KMS-11 (cell line): ENCODE results near the gene TMEM214.

ENCODE experiments used
- H2AFZ ChIP-seq: fragments of 200-600 bp; sonication (generic); 2 replicates; pipeline ENCODE4 v1.6.1; 2016; ENCODE audit warnings: antibody characterized with exemption, mixed run types, low read depth
- H3K27ac ChIP-seq: fragments of 200-600 bp; sonication (generic); 2 replicates; pipeline ENCODE4 v1.6.1; 2016; ENCODE audit warnings: mild to moderate bottlenecking, mixed run types
- H3K27me3 ChIP-seq: fragments of 200-600 bp; sonication (generic); 2 replicates; pipeline ENCODE4 v1.6.1; 2017; ENCODE audit warnings: mild to moderate bottlenecking, low read depth, mixed run types, moderate library complexity; ENCODE audit not compliant: insufficient read depth
- H3K36me3 ChIP-seq: fragments of 200-600 bp; sonication (generic); 2 replicates; pipeline ENCODE4 v1.6.1; 2017; ENCODE audit warnings: mild to moderate bottlenecking, mixed run types; ENCODE audit not compliant: insufficient read depth
- H3K4me1 ChIP-seq: fragments of 200-600 bp; sonication (generic); 2 replicates; pipeline ENCODE4 v1.6.1; 2016; ENCODE audit warnings: mild to moderate bottlenecking, low read depth, mixed run types; ENCODE audit not compliant: poor library complexity, severe bottlenecking
- H3K4me2 ChIP-seq: fragments of 200-600 bp; sonication (generic); 2 replicates; pipeline ENCODE4 v1.7.0; 2016; ENCODE audit warnings: mild to moderate bottlenecking, mixed run types
- H3K4me3 ChIP-seq: fragments of 200-600 bp; sonication (generic); IDR thresholded peaks from 2 replicates; pipeline ENCODE4 v1.6.1; 2017; ENCODE audit warnings: low read depth, low read length, mixed read lengths; ENCODE audit not compliant: insufficient read depth
- H3K79me2 ChIP-seq: fragments of 200-600 bp; sonication (generic); 2 replicates; pipeline ENCODE4 v1.6.1; 2016; ENCODE audit warnings: low read depth, mixed run types; ENCODE audit not compliant: insufficient read depth
- H3K9ac ChIP-seq: fragments of 200-600 bp; sonication (generic); 2 replicates; pipeline ENCODE4 v1.6.1; 2016; ENCODE audit warnings: mild to moderate bottlenecking, mixed run types
- H4K20me1 ChIP-seq: fragments of 200-600 bp; sonication (generic); 2 replicates; pipeline ENCODE4 v1.6.1; 2016; ENCODE audit warnings: mild to moderate bottlenecking, mixed run types; ENCODE audit not compliant: insufficient read depth
- CTCF ChIP-seq: fragments of 200-600 bp; sonication (generic); conservative IDR thresholded peaks from 2 replicates; pipeline ENCODE4 v1.6.1; 2017; ENCODE audit warnings: low read depth, mild to moderate bottlenecking, antibody characterized with exemption, low read length, moderate library complexity, mixed read lengths

The TMEM214 gene

DNA sequence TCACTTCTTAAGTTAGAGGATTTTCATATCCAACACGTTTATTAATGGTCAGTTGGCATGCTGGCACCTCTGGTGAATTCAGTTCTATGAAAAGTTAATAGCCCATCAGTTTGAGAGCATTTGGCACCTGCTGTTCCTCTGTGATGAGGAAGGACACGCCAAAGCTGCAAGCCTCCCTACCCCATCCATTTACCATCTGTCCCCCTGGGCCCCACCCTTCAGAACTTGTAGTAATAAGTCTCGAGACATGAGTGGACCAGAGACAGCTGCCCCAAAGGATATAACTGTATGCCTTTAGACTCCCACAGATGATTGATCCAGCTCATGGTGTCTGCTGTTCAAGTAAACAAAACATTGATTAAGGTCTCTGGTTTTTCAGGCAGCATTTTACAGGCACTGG lies 32.4 kb downstream of the TMEM214 start:
- H3K79me2 ChIP-seq, result peaks cover 7% of the 10 kb centered on the region
- H3K4me2 ChIP-seq, result no peak overlapping the region
- no peak for TF ChIP-seq CTCF
- H3K4me1 ChIP-seq, result peaks cover 6% of the 10 kb centered on the region
- H3K4me3 ChIP-seq, result no peak overlapping the region
- H3K36me3 ChIP-seq, result no peaks in the 10 kb centered on the region
- H3K9ac ChIP-seq, result no peak overlapping the region
- H3K27me3 ChIP-seq, result no peaks in the 10 kb centered on the region
- H2AFZ ChIP-seq, result no peak overlapping the region
- no peaks in the 10 kb centered on the region for H4K20me1 ChIP-seq
- no peak overlapping the region for H3K27ac ChIP-seq

DNA sequence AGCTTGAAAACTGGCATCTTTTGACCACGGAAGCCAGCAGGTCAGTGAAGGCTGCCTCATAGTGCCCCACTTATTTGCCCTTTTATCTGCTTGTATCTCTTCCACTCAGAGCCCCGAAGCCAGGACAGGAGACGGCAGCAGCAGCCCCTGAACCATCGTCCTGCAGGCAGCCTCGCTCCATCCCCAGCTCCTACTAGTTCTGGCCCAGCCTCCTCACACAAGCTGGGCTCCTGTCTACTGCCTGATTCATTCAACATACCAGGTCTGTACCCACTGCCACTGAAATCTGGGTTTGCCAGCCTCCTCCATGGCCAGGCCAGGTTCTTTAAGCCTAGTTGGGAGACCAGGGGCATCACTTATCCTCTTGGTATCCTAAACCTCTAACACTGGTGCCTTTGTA lies 34.6 kb downstream of the TMEM214 start:
- Histone ChIP-seq H3K4me1 (peaks cover 17% of the 10 kb centered on the region), H3K4me2 (no peak overlapping the region), H3K9ac (no peak overlapping the region), H3K79me2 (peaks cover 20% of the 10 kb centered on the region), H3K36me3 (no peaks in the 10 kb centered on the region), H3K4me3 (no peak overlapping the region), H3K27me3 (no peaks in the 10 kb centered on the region), H4K20me1 (no peaks in the 10 kb centered on the region), H3K27ac (no peak overlapping the region), H2AFZ (no peak overlapping the region)
- no peak for TF ChIP-seq CTCF

- Histone ChIP-seq H3K9ac (no peak overlapping the region), H3K36me3 (no peaks in the 10 kb centered on the region), H3K4me1 (peaks cover 19% of the 10 kb centered on the region), H3K27me3 (no peaks in the 10 kb centered on the region), H3K4me3 (no peak overlapping the region), H2AFZ (no peak overlapping the region), H3K79me2 (peaks cover 20% of the 10 kb centered on the region), H3K4me2 (no peak overlapping the region; the same call in 1 of the 2 replicates), H4K20me1 (no peaks in the 10 kb centered on the region), H3K27ac (no peak overlapping the region)
- no peak for TF ChIP-seq CTCF
Observed at GRCh38 chr2:27069436-27069835, 36.7 kb downstream of the TMEM214 start.

DNA sequence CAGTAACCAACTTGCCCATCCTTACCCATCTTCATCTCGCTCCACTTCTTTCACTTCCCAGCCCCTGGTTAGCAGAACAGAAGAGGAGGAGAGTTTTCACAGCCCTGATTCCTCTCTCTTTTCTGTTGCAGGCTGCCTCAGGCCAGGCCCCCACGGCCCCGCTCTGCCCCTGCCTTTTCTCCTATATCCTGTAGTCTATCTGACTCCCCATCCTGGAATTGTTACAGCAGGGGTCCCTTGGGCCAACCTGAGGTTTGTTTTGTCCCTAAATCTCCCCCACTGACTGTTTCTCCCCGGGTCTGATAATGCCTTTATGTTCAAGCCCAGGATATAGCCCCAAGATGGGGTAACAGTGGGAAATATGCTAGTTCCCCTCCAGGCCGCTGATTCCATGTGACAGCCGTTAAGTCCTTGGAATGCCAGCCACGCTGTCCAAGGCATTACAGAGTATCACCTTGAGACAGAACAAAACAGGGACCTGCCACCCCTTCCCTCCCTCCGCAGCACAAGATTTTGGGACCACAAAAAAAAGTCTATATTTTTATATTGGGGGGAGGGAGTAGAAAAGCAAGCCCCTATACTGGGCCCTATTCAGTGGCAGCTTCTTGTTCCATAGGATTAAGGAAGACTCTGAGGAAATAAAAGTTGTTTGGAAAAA lies 37.3 kb downstream of the TMEM214 start:
- no peak for TF ChIP-seq CTCF
- Histone ChIP-seq H3K27ac (no peak overlapping the region), H3K4me2 (peak overlapping the region; percentile 84), H3K27me3 (no peaks in the 10 kb centered on the region), H3K36me3 (no peaks in the 10 kb centered on the region), H2AFZ (no peak overlapping the region), H3K4me3 (no peak overlapping the region), H3K79me2 (peaks cover 20% of the 10 kb centered on the region), H3K4me1 (peaks cover 23% of the 10 kb centered on the region), H4K20me1 (no peaks in the 10 kb centered on the region), H3K9ac (no peak overlapping the region)
